GM12878 (cell line): ENCODE results near the gene PLXND1. TPM values are rescaled to one million over a fixed set of nuclear protein-coding genes. Genes with fewer than 3 reads are reported as not detected.

Experiments used
- ATAC-seq: fragments of 200-7000 bp; cut with Tn5 transposase; 3 replicates; pipeline ENCODE4 v1.9.1; 2020; ENCODE audit warnings: mild to moderate bottlenecking, moderate library complexity
- BruUV-seq: library from RNA; stranded (reverse); fragments of 400-500 nt; replicated peaks from 2 replicates; lab custom pipeline; 2021; lab: Mats Ljungman, UMichigan
- CTCF ChIA-PET: fragments of 300-600 bp; sonication (Branson Sonifier 250); formaldehyde crosslinking; extraction: SDS; loops from one replicate; lab custom pipeline; 2021; ENCODE audit warnings: inconsistent platforms; lab: Yijun Ruan, JAX
- POLR2A ChIA-PET: fragments of 350-600 bp; formaldehyde crosslinking; extraction: SDS; loops from one replicate; lab custom pipeline; 2021; ENCODE audit warnings: inconsistent platforms; lab: Charles Lee
- RAD21 ChIA-PET: fragments of 300-600 bp; sonication (Branson Sonifier 250); formaldehyde crosslinking; loops from one replicate; lab custom pipeline; 2023; ENCODE audit warnings: antibody characterized with exemption; ENCODE audit not compliant: unreplicated experiment; lab: Charles Lee
- SMC1A ChIA-PET: fragments of 300-600 bp; sonication (Branson Sonifier 250); formaldehyde crosslinking; loops from one replicate; lab custom pipeline; 2023; ENCODE audit not compliant: unreplicated experiment, uncharacterized antibody; lab: Charles Lee
- DNase-seq: peaks from one replicate; pipeline ENCODE4 v3.0.0-alpha.2; 2011; ENCODE audit warnings: low read depth, low spot score
- FAIRE-seq: peaks from 3 replicates; lab custom pipeline; 2011; peaks lifted over from hg19 to GRCh38; lab: Jason Lieb, UNC
- H2AFZ ChIP-seq: 2 replicates; pipeline ENCODE4 v1.6.0; 2011; ENCODE audit warnings: low read depth, low read length, control low read depth; ENCODE audit not compliant: control insufficient read depth
- H3K27ac ChIP-seq: 2 replicates; pipeline ENCODE4 v1.5.1; 2011; ENCODE audit warnings: control low read depth; ENCODE audit not compliant: control insufficient read depth, insufficient read depth
- H3K27me3 ChIP-seq, 2 experiments: replicated peaks in 1 of 2; 2 replicates each; pipeline versions ENCODE4 v1.6.0 to v1.6.1; 2011; ENCODE audit warnings: low read length in 1 of 2; ENCODE audit not compliant: control insufficient read depth in 2 of 2, insufficient read depth in 2 of 2
- H3K36me3 ChIP-seq, 2 experiments: 2 replicates each; pipeline ENCODE4 v1.5.1; 2011; ENCODE audit warnings: low read length in 1 of 2; ENCODE audit not compliant: control insufficient read depth in 2 of 2, insufficient read depth in 2 of 2
- H3K4me1 ChIP-seq: 2 replicates; pipeline ENCODE4 v1.6.1; 2011; ENCODE audit warnings: mild to moderate bottlenecking, low read length, moderate library complexity, mixed read lengths; ENCODE audit not compliant: control insufficient read depth, insufficient read depth
- H3K4me2 ChIP-seq: 2 replicates; pipeline ENCODE4 v1.6.0; 2011; ENCODE audit warnings: control low read depth; ENCODE audit not compliant: control insufficient read depth, insufficient read depth
- H3K4me3 ChIP-seq: fragments of 200-600 bp; sonication (generic); 2 replicates; pipeline ENCODE4 v1.5.1; 2016
- H3K79me2 ChIP-seq: 2 replicates; pipeline ENCODE4 v1.6.0; 2011; ENCODE audit warnings: low read length; ENCODE audit not compliant: control insufficient read depth, insufficient read depth
- H3K9ac ChIP-seq: 2 replicates; pipeline ENCODE4 v1.8.0; 2011; ENCODE audit warnings: low read length, control low read depth, mixed read lengths; ENCODE audit not compliant: control insufficient read depth, insufficient read depth
- H3K9me3 ChIP-seq: replicated peaks from 3 replicates; pipeline ENCODE4 v1.5.1; 2011; ENCODE audit warnings: mild to moderate bottlenecking, low read length; ENCODE audit not compliant: control insufficient read depth, insufficient read depth
- H4K20me1 ChIP-seq: 2 replicates; pipeline ENCODE4 v1.6.0; 2011; ENCODE audit not compliant: control insufficient read depth, insufficient read depth
- CHD4 ChIP-seq: fragments of 200-600 bp; sonication (generic); IDR thresholded peaks from 2 replicates; pipeline ENCODE4 v1.6.1; 2016; ENCODE audit warnings: mild to moderate bottlenecking
- CREB1 ChIP-seq: IDR thresholded peaks from 2 replicates; pipeline ENCODE4 v1.6.1; 2012; ENCODE audit warnings: low read depth, mild to moderate bottlenecking, inconsistent platforms
- EZH2 ChIP-seq: IDR thresholded peaks from 2 replicates; pipeline ENCODE4 v1.6.1; 2012; ENCODE audit warnings: low read depth, mild to moderate bottlenecking, control low read depth, inconsistent platforms, low read length, borderline replicate concordance; ENCODE audit not compliant: control insufficient read depth
- GABPA ChIP-seq: IDR thresholded peaks from 2 replicates; pipeline ENCODE4 v1.6.1; 2014; ENCODE audit warnings: antibody characterized with exemption, low read depth, mild to moderate bottlenecking, inconsistent platforms
- NBN ChIP-seq: fragments of 450-650 bp; IDR thresholded peaks from 2 replicates; pipeline ENCODE4 v1.6.1; 2016
- NFIC ChIP-seq: IDR thresholded peaks from 2 replicates; pipeline ENCODE4 v1.6.1; 2012; ENCODE audit warnings: low read depth, mild to moderate bottlenecking, inconsistent platforms, low read length, moderate library complexity
- NR2C1 ChIP-seq: fragments of 450-650 bp; IDR thresholded peaks from 2 replicates; pipeline ENCODE4 v1.6.1; 2017; ENCODE audit warnings: antibody characterized with exemption, mild to moderate bottlenecking, moderate library complexity
- POLR2AphosphoS5 ChIP-seq: IDR thresholded peaks from 2 replicates; pipeline ENCODE4 v1.6.1; 2011; ENCODE audit warnings: mild to moderate bottlenecking, low read length, inconsistent platforms
- RAD51 ChIP-seq: fragments of 450-650 bp; IDR thresholded peaks from 2 replicates; pipeline ENCODE4 v1.6.1; 2016; ENCODE audit warnings: moderate library complexity, mild to moderate bottlenecking, inconsistent platforms
- RUNX3 ChIP-seq: IDR thresholded peaks from 2 replicates; pipeline ENCODE4 v1.6.1; 2012; ENCODE audit warnings: low read length, inconsistent platforms
- SPI1 ChIP-seq: IDR thresholded peaks from 2 replicates; pipeline ENCODE4 v1.6.1; 2011; ENCODE audit warnings: low read depth, mild to moderate bottlenecking, low read length, moderate library complexity, borderline replicate concordance; ENCODE audit not compliant: insufficient read depth
- SUPT20H ChIP-seq: IDR thresholded peaks from 2 replicates; pipeline ENCODE4 v1.6.1; 2011; ENCODE audit warnings: low read depth, mild to moderate bottlenecking, low read length, moderate library complexity, borderline replicate concordance; ENCODE audit not compliant: control insufficient read depth
- TAF1 ChIP-seq: IDR thresholded peaks from 2 replicates; pipeline ENCODE4 v1.6.1; 2011; ENCODE audit warnings: mild to moderate bottlenecking, low read depth, low read length, borderline replicate concordance
- ZSCAN29 ChIP-seq: fragments of 450-650 bp; IDR thresholded peaks from 2 replicates; pipeline ENCODE4 v1.6.1; 2017; ENCODE audit warnings: mild to moderate bottlenecking, moderate library complexity
- WGBS: methylation state at CpG from one replicate; pipeline ENCODE4 v1.1.6; 2016; ENCODE audit warnings: low lambda C conversion rate; ENCODE audit not compliant: insufficient replicate concordance, insufficient coverage; ENCODE audit errors: missing lambda C conversion rate; 5-methylcytosine and 5-hydroxymethylcytosine counted together
- in situ Hi-C: fragments of 300-500 bp; cut with MboI; formaldehyde crosslinking; loops from 9 replicates; pipeline ENCODE4 v1.14.3; 2018; ENCODE audit warnings: mixed read lengths
- intact Hi-C: fragments of 100-400 bp; cut with micrococcal nuclease; formaldehyde crosslinking; loops from one replicate; pipeline ENCODE4 v1.14.2; 2022; ENCODE audit not compliant: unreplicated experiment
- polyA plus RNA-seq, 11 experiments: library from polyadenylated mRNA; depleted of rRNA in 4 of 11; unstranded in 6 of 11; stranded (reverse) in 5 of 11; fragments of >200 nt; fragmentation: Nextera tagmentation in 4 of 11; fragmentation: Illumina TruSeq in 1 of 11; extraction: Ambion mirVana in 4 of 11; extraction: Trizol in 1 of 11; gene quantifications; 1 replicate in 1 of 11; 2 replicates in 10 of 11; pipeline versions ENCODE4 v1.2.1 to v1.2.3, GENCODE V29; 2011 to 2016; ENCODE audit warnings: inconsistent platforms in 2 of 11, missing spikeins in 2 of 11, low read depth in 1 of 11
- total RNA-seq, 4 experiments: library from RNA; depleted of rRNA in 3 of 4; stranded (reverse); fragments of >200 nt in 3 of 4; fragmentation: Illumina TruSeq in 1 of 4; extraction: Trizol in 1 of 4; gene quantifications; 2 replicates each; pipeline versions ENCODE4 v1.2.1 to v1.2.3, GENCODE V29; 2013 to 2021
- TF ChIP-seq, protein P1 (sequence below): fragments of 450-650 bp; conservative IDR thresholded peaks from 2 replicates; pipeline ENCODE4 v1.6.1; 2017; ENCODE audit warnings: mild to moderate bottlenecking, moderate library complexity
- TF ChIP-seq, protein P2 (sequence below): fragments of 450-650 bp; formaldehyde crosslinking; IDR thresholded peaks from 2 replicates; pipeline ENCODE4 v1.4.0; 2022; ENCODE audit warnings: mild to moderate bottlenecking, moderate library complexity

PLXND1 gene
- total and polyA plus RNA-seq, 10 of the 15 experiments (the other 5 are each of a cell fraction or from before 2014, with no cell fraction given), result 0.01 to 2.3 (median 0.72) TPM; not detected in 7

DNA sequence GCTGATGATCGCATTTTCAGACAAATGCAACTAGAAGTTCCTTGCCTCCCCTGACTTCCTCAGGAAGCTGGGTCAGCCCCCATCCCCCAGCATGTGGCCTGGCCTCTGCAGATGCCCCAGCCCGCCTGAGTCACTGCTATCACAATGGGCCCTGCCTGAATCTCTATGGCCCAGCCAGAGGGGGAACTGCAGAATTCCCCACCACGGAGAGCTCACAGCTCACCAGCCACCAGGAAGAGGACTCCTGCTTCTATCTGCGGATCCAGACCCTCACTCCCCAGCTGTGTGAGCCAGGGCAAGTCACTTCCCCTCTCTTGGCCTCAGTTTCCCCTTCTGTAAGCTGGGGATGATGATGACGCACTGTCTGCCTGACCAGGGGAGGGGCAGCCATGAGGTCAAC is 6.9 kb downstream of the PLXND1 start:
- no peaks in the 10 kb centered on the region for H3K9me3 ChIP-seq
- BruUV-seq, result no TSS peak
- 26% methylated on average over 5 of the region's 5 CpGs for WGBS
- SMC1A ChIA-PET, result no interaction called here
- no peaks in the 10 kb centered on the region for H4K20me1 ChIP-seq
- H3K4me3 ChIP-seq, result no peak overlapping the region
- H3K4me2 ChIP-seq, result no peak overlapping the region
- H3K9ac ChIP-seq, result no peak overlapping the region
- in situ Hi-C loops, result no loop called here
- FAIRE-seq (no peak), DNase-seq (no peak), ATAC-seq (no peak)
- no peak overlapping the region for H3K27ac ChIP-seq
- CTCF ChIA-PET, result no interaction called here
- TF ChIP-seq EZH2 (no peak), NR2C1 (no peak), TAF1 (no peak), CREB1 (no peak), ZSCAN29 (no peak), SPI1 (no peak), POLR2AphosphoS5 (no peak), NBN (no peak), NFIC (no peak), GABPA (no peak), RUNX3 (no peak), SUPT20H (no peak), RAD51 (no peak), CHD4 (no peak)
- TF ChIP-seq, protein P1, sequence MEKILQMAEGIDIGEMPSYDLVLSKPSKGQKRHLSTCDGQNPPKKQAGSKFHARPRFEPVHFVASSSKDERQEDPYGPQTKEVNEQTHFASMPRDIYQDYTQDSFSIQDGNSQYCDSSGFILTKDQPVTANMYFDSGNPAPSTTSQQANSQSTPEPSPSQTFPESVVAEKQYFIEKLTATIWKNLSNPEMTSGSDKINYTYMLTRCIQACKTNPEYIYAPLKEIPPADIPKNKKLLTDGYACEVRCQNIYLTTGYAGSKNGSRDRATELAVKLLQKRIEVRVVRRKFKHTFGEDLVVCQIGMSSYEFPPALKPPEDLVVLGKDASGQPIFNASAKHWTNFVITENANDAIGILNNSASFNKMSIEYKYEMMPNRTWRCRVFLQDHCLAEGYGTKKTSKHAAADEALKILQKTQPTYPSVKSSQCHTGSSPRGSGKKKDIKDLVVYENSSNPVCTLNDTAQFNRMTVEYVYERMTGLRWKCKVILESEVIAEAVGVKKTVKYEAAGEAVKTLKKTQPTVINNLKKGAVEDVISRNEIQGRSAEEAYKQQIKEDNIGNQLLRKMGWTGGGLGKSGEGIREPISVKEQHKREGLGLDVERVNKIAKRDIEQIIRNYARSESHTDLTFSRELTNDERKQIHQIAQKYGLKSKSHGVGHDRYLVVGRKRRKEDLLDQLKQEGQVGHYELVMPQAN, result no peak
- TF ChIP-seq, protein P2, sequence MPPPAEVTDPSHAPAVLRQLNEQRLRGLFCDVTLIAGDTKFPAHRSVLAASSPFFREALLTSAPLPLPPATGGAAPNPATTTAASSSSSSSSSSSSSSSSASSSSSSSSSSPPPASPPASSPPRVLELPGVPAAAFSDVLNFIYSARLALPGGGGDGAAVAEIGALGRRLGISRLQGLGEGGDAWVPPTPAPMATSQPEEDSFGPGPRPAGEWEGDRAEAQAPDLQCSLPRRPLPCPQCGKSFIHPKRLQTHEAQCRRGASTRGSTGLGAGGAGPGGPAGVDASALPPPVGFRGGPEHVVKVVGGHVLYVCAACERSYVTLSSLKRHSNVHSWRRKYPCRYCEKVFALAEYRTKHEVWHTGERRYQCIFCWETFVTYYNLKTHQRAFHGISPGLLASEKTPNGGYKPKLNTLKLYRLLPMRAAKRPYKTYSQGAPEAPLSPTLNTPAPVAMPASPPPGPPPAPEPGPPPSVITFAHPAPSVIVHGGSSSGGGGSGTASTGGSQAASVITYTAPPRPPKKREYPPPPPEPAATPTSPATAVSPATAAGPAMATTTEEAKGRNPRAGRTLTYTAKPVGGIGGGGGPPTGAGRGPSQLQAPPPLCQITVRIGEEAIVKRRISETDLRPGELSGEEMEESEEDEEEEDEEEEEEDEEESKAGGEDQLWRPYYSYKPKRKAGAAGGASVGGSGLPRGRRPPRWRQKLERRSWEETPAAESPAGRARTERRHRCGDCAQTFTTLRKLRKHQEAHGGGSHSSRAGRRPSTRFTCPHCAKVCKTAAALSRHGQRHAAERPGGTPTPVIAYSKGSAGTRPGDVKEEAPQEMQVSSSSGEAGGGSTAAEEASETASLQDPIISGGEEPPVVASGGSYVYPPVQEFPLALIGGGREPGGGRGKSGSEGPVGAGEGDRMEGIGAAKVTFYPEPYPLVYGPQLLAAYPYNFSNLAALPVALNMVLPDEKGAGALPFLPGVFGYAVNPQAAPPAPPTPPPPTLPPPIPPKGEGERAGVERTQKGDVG (CRISPR knock-in tag), result no peak
- POLR2A ChIA-PET, result no interaction called here
- H3K36me3 ChIP-seq, result no peaks in the 10 kb centered on the region
- no peak overlapping the region for H2AFZ ChIP-seq
- H3K79me2 ChIP-seq, result no peaks in the 10 kb centered on the region
- H3K4me1 ChIP-seq, result no peaks in the 10 kb centered on the region
- RAD21 ChIA-PET, result no interaction called here
- H3K27me3 ChIP-seq, result peaks cover 2 to 4% of the 10 kb centered on the region in 2 experiments; a peak in 3 of 4 replicates
- intact Hi-C loops, result no loop called here
